DND-41 (cell line): Measurements from ENCODE around the gene SMPD3.
A peak's percentile ranks its signal among the peaks of the same experiment; 100 is the strongest.

ENCODE experiments used
- ATAC-seq: fragments of 200-7000 bp; cut with Tn5 transposase; 3 replicates; pipeline ENCODE4 v1.9.1; 2021; ENCODE audit warnings: low read depth; ENCODE audit not compliant: insufficient read depth
- DNase-seq: peaks from one replicate; pipeline ENCODE4 v3.0.0-alpha.2; 2020
- H2AFZ ChIP-seq: 2 replicates; pipeline ENCODE4 v1.6.0; 2012; ENCODE audit warnings: low read depth, low read length
- H3K27ac ChIP-seq: 2 replicates; pipeline ENCODE4 v1.5.1; 2012; ENCODE audit warnings: low read length, inconsistent platforms
- H3K27me3 ChIP-seq: fragments of 200-600 bp; sonication (generic); 2 replicates; pipeline ENCODE4 v1.6.0; 2012; ENCODE audit warnings: low read length, mild to moderate bottlenecking, inconsistent platforms; ENCODE audit not compliant: insufficient read depth, poor library complexity
- H3K36me3 ChIP-seq: 2 replicates; pipeline ENCODE4 v1.5.1; 2012; ENCODE audit warnings: low read length, inconsistent platforms; ENCODE audit not compliant: insufficient read depth
- H3K4me1 ChIP-seq: 2 replicates; pipeline ENCODE4 v1.5.1; 2012; ENCODE audit warnings: mild to moderate bottlenecking, low read length; ENCODE audit not compliant: insufficient read depth
- H3K4me2 ChIP-seq: 2 replicates; pipeline ENCODE4 v1.6.0; 2012; ENCODE audit warnings: mild to moderate bottlenecking, moderate library complexity, low read length, inconsistent platforms; ENCODE audit not compliant: insufficient read depth
- H3K4me3 ChIP-seq, 2 experiments: fragments of 200-600 bp in 1 of 2; shearing (Covaris generic) in 1 of 2; 2 replicates each; pipeline ENCODE4 v1.5.1; 2012 to 2016; ENCODE audit warnings: inconsistent platforms in 2 of 2, low read length in 2 of 2, mild to moderate bottlenecking in 2 of 2, low read depth in 1 of 2, moderate library complexity in 1 of 2
- H3K79me2 ChIP-seq: 2 replicates; pipeline ENCODE4 v1.6.0; 2012; ENCODE audit warnings: low read length, inconsistent platforms; ENCODE audit not compliant: insufficient read depth
- H3K9ac ChIP-seq: 2 replicates; pipeline ENCODE4 v1.6.0; 2012; ENCODE audit warnings: low read depth, mild to moderate bottlenecking, inconsistent platforms, low read length, moderate library complexity
- H3K9me3 ChIP-seq: 2 replicates; pipeline ENCODE4 v1.5.1; 2012; ENCODE audit warnings: low read length, moderate library complexity, mild to moderate bottlenecking, inconsistent platforms; ENCODE audit not compliant: insufficient read depth, severe bottlenecking
- H4K20me1 ChIP-seq: 2 replicates; pipeline ENCODE4 v1.6.0; 2012; ENCODE audit warnings: low read length; ENCODE audit not compliant: insufficient read depth
- EZH2 ChIP-seq: IDR thresholded peaks from 3 replicates; pipeline ENCODE4 v1.6.1; 2012; ENCODE audit warnings: borderline replicate concordance, low read depth, mild to moderate bottlenecking, moderate library complexity, low read length, inconsistent platforms; ENCODE audit not compliant: severe bottlenecking
- TF ChIP-seq, protein P1 (sequence below): IDR thresholded peaks from 2 replicates; pipeline ENCODE4 v1.5.1; 2012; ENCODE audit warnings: borderline replicate concordance, low read length, moderate library complexity, mild to moderate bottlenecking; ENCODE audit not compliant: poor library complexity, severe bottlenecking; ENCODE audit errors: extremely low read depth

The SMPD3 gene

GRCh38 chr16:68358951-68359350 is 89.4 kb downstream of the SMPD3 start:
- peak overlapping the region; percentile 92 for H3K9ac ChIP-seq

GRCh38 chr16:68357923-68358322 is 90.4 kb downstream of the SMPD3 start:
- Histone ChIP-seq H3K9ac (peak overlapping the region; percentile 92), H3K27me3 (no peaks in the 10 kb centered on the region), H2AFZ (no peak overlapping the region), H3K36me3 (peaks cover 95% of the 10 kb centered on the region), H3K4me1 (peaks cover 85% of the 10 kb centered on the region), H3K79me2 (peaks cover 66% of the 10 kb centered on the region), H3K4me3 (peak overlapping the region in 1 of 2 experiments; percentile 82; a peak in 2 of 4 replicates), H3K27ac (peak overlapping the region; percentile 99), H3K4me2 (peak overlapping the region; percentile 78), H4K20me1 (peaks cover 48% of the 10 kb centered on the region), H3K9me3 (no peaks in the 10 kb centered on the region)
- ATAC-seq (no peak), DNase-seq (peak; percentile 56)
- TF ChIP-seq, protein P1, sequence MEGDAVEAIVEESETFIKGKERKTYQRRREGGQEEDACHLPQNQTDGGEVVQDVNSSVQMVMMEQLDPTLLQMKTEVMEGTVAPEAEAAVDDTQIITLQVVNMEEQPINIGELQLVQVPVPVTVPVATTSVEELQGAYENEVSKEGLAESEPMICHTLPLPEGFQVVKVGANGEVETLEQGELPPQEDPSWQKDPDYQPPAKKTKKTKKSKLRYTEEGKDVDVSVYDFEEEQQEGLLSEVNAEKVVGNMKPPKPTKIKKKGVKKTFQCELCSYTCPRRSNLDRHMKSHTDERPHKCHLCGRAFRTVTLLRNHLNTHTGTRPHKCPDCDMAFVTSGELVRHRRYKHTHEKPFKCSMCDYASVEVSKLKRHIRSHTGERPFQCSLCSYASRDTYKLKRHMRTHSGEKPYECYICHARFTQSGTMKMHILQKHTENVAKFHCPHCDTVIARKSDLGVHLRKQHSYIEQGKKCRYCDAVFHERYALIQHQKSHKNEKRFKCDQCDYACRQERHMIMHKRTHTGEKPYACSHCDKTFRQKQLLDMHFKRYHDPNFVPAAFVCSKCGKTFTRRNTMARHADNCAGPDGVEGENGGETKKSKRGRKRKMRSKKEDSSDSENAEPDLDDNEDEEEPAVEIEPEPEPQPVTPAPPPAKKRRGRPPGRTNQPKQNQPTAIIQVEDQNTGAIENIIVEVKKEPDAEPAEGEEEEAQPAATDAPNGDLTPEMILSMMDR: no peak
- TF ChIP-seq EZH2: no peak

More at GRCh38 chr16:68358951-68359350, 89.4 kb downstream of the SMPD3 start:
- Histone ChIP-seq H2AFZ (no peak overlapping the region), H4K20me1 (peaks cover 58% of the 10 kb centered on the region), H3K27me3 (no peaks in the 10 kb centered on the region), H3K79me2 (peaks cover 69% of the 10 kb centered on the region), H3K4me1 (peaks cover 92% of the 10 kb centered on the region), H3K4me2 (peak overlapping the region; percentile 78), H3K9me3 (no peaks in the 10 kb centered on the region), H3K4me3 (no peak overlapping the region; a peak in 1 of 4 replicates), H3K36me3 (peaks cover 95% of the 10 kb centered on the region), H3K27ac (peak overlapping the region; percentile 99)
- ATAC-seq (peak; percentile 2), DNase-seq (peak; percentile 63)
- TF ChIP-seq, protein P1: no peak
- no peak for TF ChIP-seq EZH2

DNA sequence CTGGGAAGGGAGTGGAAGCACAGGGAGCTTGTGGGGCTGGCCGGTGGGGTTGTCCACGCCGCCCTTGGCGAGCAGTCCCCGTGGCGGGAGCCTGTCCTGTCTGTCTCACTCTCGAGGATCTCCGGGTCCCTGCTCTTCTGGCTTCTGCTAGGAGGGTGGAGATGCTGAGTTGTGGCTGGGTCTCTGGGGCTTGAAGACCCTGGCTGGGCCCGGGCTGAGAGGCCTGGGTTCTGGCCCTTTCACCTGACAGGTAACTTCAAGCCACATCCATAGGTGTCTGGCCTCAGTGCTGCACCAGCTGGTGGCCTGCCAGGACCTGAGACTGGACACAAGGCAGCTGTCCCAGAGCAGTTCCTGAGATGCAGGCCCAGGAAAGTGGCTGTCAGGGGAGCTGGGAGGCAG is 90.8 kb downstream of the SMPD3 start:
- peaks cover 94% of the 10 kb centered on the region for H3K36me3 ChIP-seq

More for the DNA sequence above, 90.8 kb downstream of the SMPD3 start:
- Histone ChIP-seq H3K4me2 (peak overlapping the region; percentile 78), H3K4me1 (peaks cover 83% of the 10 kb centered on the region), H4K20me1 (peaks cover 44% of the 10 kb centered on the region), H3K27me3 (no peaks in the 10 kb centered on the region), H2AFZ (no peak overlapping the region), H3K79me2 (peaks cover 62% of the 10 kb centered on the region), H3K27ac (peak overlapping the region; percentile 99), H3K9ac (peak overlapping the region; percentile 92), H3K4me3 (peak overlapping the region; percentile 20 to 82; a peak in 3 of 4 replicates), H3K9me3 (no peaks in the 10 kb centered on the region)
- no peak for ATAC-seq
- no peak for TF ChIP-seq EZH2
- TF ChIP-seq, protein P1: peak; percentile 44
- no peak for DNase-seq
